ENCODE results near the gene PLXDC2.

PLXDC2 gene

DNA sequence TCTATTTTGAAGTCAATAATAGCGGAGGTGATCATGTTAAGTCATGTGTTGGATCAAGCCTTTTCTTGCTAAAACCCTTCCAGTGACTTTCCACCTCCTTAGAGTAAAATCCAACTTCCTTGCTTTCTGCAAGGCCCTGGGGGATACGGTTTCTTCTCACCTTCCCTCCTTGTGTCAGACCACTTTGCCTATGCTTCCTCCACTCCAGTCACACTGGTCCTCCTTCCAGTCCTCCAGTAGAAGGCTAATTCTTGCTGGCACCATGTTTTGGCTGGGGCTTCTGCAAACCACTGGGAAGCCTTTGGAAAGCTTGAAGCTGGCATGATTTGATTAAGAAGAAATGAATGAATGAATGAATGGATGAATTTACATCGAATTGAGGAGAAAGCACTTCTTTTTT is 169.5 kb downstream of the PLXDC2 start:
- H3K36me3 ChIP-seq (ENCODE audit: insufficient read depth, low read length) = no peaks in the 10 kb centered on the region
- H3K4me2 ChIP-seq (ENCODE audit: low read depth, low read length, poor library complexity, severe bottlenecking) = no peak overlapping the region
- no peak overlapping the region for H2AFZ ChIP-seq (ENCODE audit: low read length)
- H3K4me1 ChIP-seq (ENCODE audit: insufficient read depth, low read length, poor library complexity, severe bottlenecking) = no peaks in the 10 kb centered on the region
- no peak overlapping the region for H3K9ac ChIP-seq (ENCODE audit: low read depth, low read length, poor library complexity, severe bottlenecking)
- no peaks in the 10 kb centered on the region for H3K79me2 ChIP-seq (ENCODE audit: insufficient read depth, low read length)
- no peaks in the 10 kb centered on the region for H3K9me2 ChIP-seq (replicated peaks; ENCODE audit: low read depth, low read length)
- no peaks in the 10 kb centered on the region for H3K9me3 ChIP-seq (ENCODE audit: insufficient read depth, low read depth, low read length)
- no peaks in the 10 kb centered on the region for H3K27me3 ChIP-seq (ENCODE audit: insufficient read depth, low read length, poor library complexity, severe bottlenecking)
- TF ChIP-seq, protein P1, sequence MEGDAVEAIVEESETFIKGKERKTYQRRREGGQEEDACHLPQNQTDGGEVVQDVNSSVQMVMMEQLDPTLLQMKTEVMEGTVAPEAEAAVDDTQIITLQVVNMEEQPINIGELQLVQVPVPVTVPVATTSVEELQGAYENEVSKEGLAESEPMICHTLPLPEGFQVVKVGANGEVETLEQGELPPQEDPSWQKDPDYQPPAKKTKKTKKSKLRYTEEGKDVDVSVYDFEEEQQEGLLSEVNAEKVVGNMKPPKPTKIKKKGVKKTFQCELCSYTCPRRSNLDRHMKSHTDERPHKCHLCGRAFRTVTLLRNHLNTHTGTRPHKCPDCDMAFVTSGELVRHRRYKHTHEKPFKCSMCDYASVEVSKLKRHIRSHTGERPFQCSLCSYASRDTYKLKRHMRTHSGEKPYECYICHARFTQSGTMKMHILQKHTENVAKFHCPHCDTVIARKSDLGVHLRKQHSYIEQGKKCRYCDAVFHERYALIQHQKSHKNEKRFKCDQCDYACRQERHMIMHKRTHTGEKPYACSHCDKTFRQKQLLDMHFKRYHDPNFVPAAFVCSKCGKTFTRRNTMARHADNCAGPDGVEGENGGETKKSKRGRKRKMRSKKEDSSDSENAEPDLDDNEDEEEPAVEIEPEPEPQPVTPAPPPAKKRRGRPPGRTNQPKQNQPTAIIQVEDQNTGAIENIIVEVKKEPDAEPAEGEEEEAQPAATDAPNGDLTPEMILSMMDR (conservative IDR thresholded peaks at IDR 0.05; ENCODE audit: low read length) = no peak
- no peak for TF ChIP-seq EZH2phosphoT487 (IDR thresholded peaks at IDR 0.05; ENCODE audit: borderline replicate concordance)
- no peak overlapping the region for H3K4me3 ChIP-seq (ENCODE audit: low read length, poor library complexity, severe bottlenecking)
- H3F3A ChIP-seq (ENCODE audit: low read depth) = no peaks in the 10 kb centered on the region
- H4K20me1 ChIP-seq (ENCODE audit: insufficient read depth, low read length, poor library complexity, severe bottlenecking) = no peaks in the 10 kb centered on the region

DNA sequence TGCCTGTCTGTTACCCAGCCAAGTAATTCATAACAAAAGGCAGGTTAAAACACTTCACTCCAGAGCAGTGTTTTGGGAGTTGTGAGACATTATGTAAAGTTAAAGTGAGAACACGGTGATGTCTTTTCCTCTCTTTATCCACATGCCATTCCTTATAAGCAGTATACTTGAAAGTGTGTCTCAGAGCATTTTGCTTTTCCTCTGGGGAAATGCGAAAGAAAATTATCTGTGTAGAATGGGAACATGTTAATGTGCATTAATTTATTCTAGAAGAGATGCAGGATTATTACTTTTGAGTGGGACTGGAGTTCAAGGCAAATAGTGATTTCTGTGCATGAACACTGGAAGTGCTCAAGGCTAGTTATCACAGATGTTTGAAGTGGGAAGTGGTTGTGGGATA is 170.4 kb downstream of the PLXDC2 start:
- TF ChIP-seq EZH2phosphoT487 (IDR thresholded peaks at IDR 0.05; ENCODE audit: borderline replicate concordance) = no peak
- TF ChIP-seq, protein P1 (conservative IDR thresholded peaks at IDR 0.05; ENCODE audit: low read length) = no peak
- H2AFZ ChIP-seq (ENCODE audit: low read length) = no peak overlapping the region
- H4K20me1 ChIP-seq (ENCODE audit: insufficient read depth, low read length, poor library complexity, severe bottlenecking) = no peaks in the 10 kb centered on the region
- H3K9me3 ChIP-seq (ENCODE audit: insufficient read depth, low read depth, low read length) = no peaks in the 10 kb centered on the region
- H3K79me2 ChIP-seq (ENCODE audit: insufficient read depth, low read length) = no peaks in the 10 kb centered on the region
- H3K27me3 ChIP-seq (ENCODE audit: insufficient read depth, low read length, poor library complexity, severe bottlenecking) = no peaks in the 10 kb centered on the region
- H3K9ac ChIP-seq (ENCODE audit: low read depth, low read length, poor library complexity, severe bottlenecking) = no peak overlapping the region
- no peaks in the 10 kb centered on the region for H3F3A ChIP-seq (ENCODE audit: low read depth)
- H3K4me3 ChIP-seq (ENCODE audit: low read length, poor library complexity, severe bottlenecking) = no peak overlapping the region
- no peaks in the 10 kb centered on the region for H3K9me2 ChIP-seq (replicated peaks; ENCODE audit: low read depth, low read length)
- H3K36me3 ChIP-seq (ENCODE audit: insufficient read depth, low read length) = no peaks in the 10 kb centered on the region
- H3K4me2 ChIP-seq (ENCODE audit: low read depth, low read length, poor library complexity, severe bottlenecking) = no peak overlapping the region
- H3K4me1 ChIP-seq (ENCODE audit: insufficient read depth, low read length, poor library complexity, severe bottlenecking) = no peaks in the 10 kb centered on the region

DNA sequence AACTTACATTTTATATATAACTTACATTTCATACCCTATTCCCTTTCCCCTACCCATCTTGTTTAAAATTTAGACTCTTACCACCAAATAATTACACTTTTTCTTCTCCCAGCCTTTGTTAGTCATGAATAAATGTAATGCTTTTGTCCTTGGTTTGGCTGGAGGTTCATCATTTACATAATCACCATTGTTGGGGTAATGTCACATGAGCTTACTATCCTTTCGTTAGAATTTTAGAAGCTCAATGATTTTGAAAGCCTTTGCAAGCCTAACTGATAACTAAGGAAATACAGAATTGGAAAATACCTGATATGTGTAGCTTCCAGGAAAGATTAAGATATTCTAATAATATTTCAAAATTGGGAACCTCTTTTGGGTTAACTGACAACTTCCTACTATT is 171.7 kb downstream of the PLXDC2 start:
- TF ChIP-seq, protein P1 (conservative IDR thresholded peaks at IDR 0.05; ENCODE audit: low read length) = no peak
- no peak for TF ChIP-seq EZH2phosphoT487 (IDR thresholded peaks at IDR 0.05; ENCODE audit: borderline replicate concordance)
- Histone ChIP-seq H3K27me3 (ENCODE audit: insufficient read depth, low read length, poor library complexity, severe bottlenecking) (no peaks in the 10 kb centered on the region), H3K36me3 (ENCODE audit: insufficient read depth, low read length) (no peaks in the 10 kb centered on the region), H3K9me3 (ENCODE audit: insufficient read depth, low read depth, low read length) (no peaks in the 10 kb centered on the region), H3K4me1 (ENCODE audit: insufficient read depth, low read length, poor library complexity, severe bottlenecking) (no peaks in the 10 kb centered on the region), H3K9ac (ENCODE audit: low read depth, low read length, poor library complexity, severe bottlenecking) (no peak overlapping the region), H3K79me2 (ENCODE audit: insufficient read depth, low read length) (no peaks in the 10 kb centered on the region), H2AFZ (ENCODE audit: low read length) (no peak overlapping the region), H3F3A (ENCODE audit: low read depth) (no peaks in the 10 kb centered on the region), H3K4me2 (ENCODE audit: low read depth, low read length, poor library complexity, severe bottlenecking) (no peak overlapping the region), H3K4me3 (ENCODE audit: low read length, poor library complexity, severe bottlenecking) (no peak overlapping the region), H3K9me2 (replicated peaks; ENCODE audit: low read depth, low read length) (no peaks in the 10 kb centered on the region), H4K20me1 (ENCODE audit: insufficient read depth, low read length, poor library complexity, severe bottlenecking) (no peaks in the 10 kb centered on the region)

Data from Loucy (cell line).